GM18907 (cell line): ENCODE results near the gene PTTG1.
A peak's percentile ranks its signal among the peaks of the same experiment; 100 is the strongest.

Experiments
- ATAC-seq: cut with Tn5 transposase; IDR thresholded peaks from one replicate; pipeline ENCODE4 v1.9.1; 2021; ENCODE audit warnings: mild to moderate bottlenecking, moderate library complexity; ENCODE audit not compliant: unreplicated experiment

PTTG1 gene

GRCh38 chr5:160452036-160452435, 30.4 kb downstream of the PTTG1 start:
- ATAC-seq, result no peak

GRCh38 chr5:160452795-160453194, 31.1 kb downstream of the PTTG1 start:
- no peak for ATAC-seq

GRCh38 chr5:160453751-160454150, 32.1 kb downstream of the PTTG1 start:
- no peak for ATAC-seq

- no peak for ATAC-seq
Measured at GRCh38 chr5:160455600-160455999, 33.9 kb downstream of the PTTG1 start.

GRCh38 chr5:160456480-160457177, 35.0 kb downstream of the PTTG1 start:
- ATAC-seq, result no peak

GRCh38 chr5:160457252-160457651, 35.6 kb downstream of the PTTG1 start:
- no peak for ATAC-seq

GRCh38 chr5:160458806-160459800, 37.4 kb downstream of the PTTG1 start:
- peak; percentile 74 for ATAC-seq

GRCh38 chr5:160460377-160461049, 38.9 kb downstream of the PTTG1 start:
- no peak for ATAC-seq

GRCh38 chr5:160461378-160461777, 39.7 kb downstream of the PTTG1 start:
- no peak for ATAC-seq

- ATAC-seq, result peak; percentile 61
Measured at GRCh38 chr5:160462167-160462566, 40.5 kb downstream of the PTTG1 start.

- no peak for ATAC-seq
Measured at GRCh38 chr5:160463227-160463626, 41.6 kb downstream of the PTTG1 start.

GRCh38 chr5:160463740-160464465, 42.2 kb downstream of the PTTG1 start:
- ATAC-seq, result no peak

GRCh38 chr5:160464466-160464797, 42.8 kb downstream of the PTTG1 start:
- ATAC-seq, result no peak

- no peak for ATAC-seq
Measured at GRCh38 chr5:160466116-160466515, 44.5 kb downstream of the PTTG1 start.

GRCh38 chr5:160466889-160467554, 45.4 kb downstream of the PTTG1 start:
- no peak for ATAC-seq

GRCh38 chr5:160467555-160468362, 46.1 kb downstream of the PTTG1 start:
- ATAC-seq, result peak; percentile 95

- ATAC-seq, result no peak
Measured at GRCh38 chr5:160468363-160468975, 46.8 kb downstream of the PTTG1 start.

- ATAC-seq, result no peak
Measured at GRCh38 chr5:160469156-160470144, 47.8 kb downstream of the PTTG1 start.
